Ovary (tissue), 3 donors: ENCODE measurements around the gene SPATA12.

ENCODE experiments used
- CTCF ChIP-seq, 3 donors: fragments of 450-650 bp in 2 of 3; fragments of 200-600 bp in 1 of 3; IDR thresholded peaks; one replicate each; pipeline versions ENCODE4 v1.5.1 to v1.8.0; 2016 to 2022; ENCODE audit warnings: antibody characterized with exemption in 3 of 3, mild to moderate bottlenecking in 1 of 3
- POLR2A ChIP-seq: fragments of 450-650 bp; IDR thresholded peaks from one replicate; pipeline ENCODE4 v1.6.1; 2017; ENCODE audit warnings: antibody characterized with exemption, mild to moderate bottlenecking, moderate library complexity
- donor health status: DM: no; HTN: no; CAD: no.

- TF ChIP-seq CTCF (IDR thresholded peaks at IDR 0.05) = no peak
- no peak for TF ChIP-seq POLR2A
Observed at GRCh38 chr3:57093489-57093888, 33.0 kb downstream of the SPATA12 start.
